ENCODE measurements around the gene CBR1.
"Not testable (repeated sequence)": the region's sequence is repeated elsewhere in the genome, so short reads cannot be mapped to it uniquely, and the experiment has no call there.

The CBR1 gene

GRCh38 chr21:36063375-36064084, 6.3 kb upstream of the CBR1 start:
- Mint-ChIP-seq H3K36me3 (peaks cover 2% of the 10 kb centered on the region), H3K9me3 (ENCODE audit: low read depth) (no peaks in the 10 kb centered on the region), H3K4me1 (ENCODE audit: low read depth) (peaks cover 13% of the 10 kb centered on the region), H3K4me3 (no peak overlapping the region), H3K27me3 (no peaks in the 10 kb centered on the region), H3K27ac (peak overlapping the region; percentile 5)

DNA sequence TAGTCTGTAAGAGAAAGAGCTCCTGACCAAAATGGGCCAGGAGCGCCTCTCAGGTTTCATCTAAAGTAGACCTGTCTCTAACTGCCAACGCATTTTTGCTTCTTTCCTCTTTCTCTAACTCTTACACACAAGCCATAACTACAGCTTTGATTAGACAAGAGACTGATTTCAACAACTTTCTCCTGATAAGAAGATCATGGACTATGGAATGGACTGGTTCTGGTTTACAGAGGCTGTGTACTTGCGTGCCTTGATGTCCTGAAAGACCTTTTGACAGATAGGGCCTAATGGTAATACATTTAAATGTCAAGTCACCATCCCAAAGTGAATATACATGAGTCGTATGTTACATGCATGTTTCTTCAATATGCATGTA, 5.8 kb upstream of the CBR1 start:
- peaks cover 6% of the 10 kb centered on the region for H3K36me3 Mint-ChIP-seq
- H3K27me3 Mint-ChIP-seq, result no peaks in the 10 kb centered on the region

GRCh38 chr21:36065497-36066036, 4.3 kb upstream of the CBR1 start:
- Mint-ChIP-seq H3K4me3 (no peak overlapping the region), H3K9me3 (ENCODE audit: low read depth) (peaks cover 9% of the 10 kb centered on the region), H3K27ac (peak overlapping the region; percentile 28), H3K36me3 (peaks cover 9% of the 10 kb centered on the region), H3K27me3 (no peaks in the 10 kb centered on the region), H3K4me1 (ENCODE audit: low read depth) (peaks cover 18% of the 10 kb centered on the region)

More for the DNA sequence above, 5.8 kb upstream of the CBR1 start:
- Mint-ChIP-seq H3K9me3 (ENCODE audit: low read depth) (peaks cover 4% of the 10 kb centered on the region), H3K27ac (no peak overlapping the region), H3K4me1 (ENCODE audit: low read depth) (peaks cover 11% of the 10 kb centered on the region), H3K4me3 (no peak overlapping the region)

GRCh38 chr21:36068748-36069398, 951 bp upstream of the CBR1 start:
- H3K27ac Mint-ChIP-seq, result peak overlapping the region; percentile 93
- peak overlapping the region; percentile 82 for H3K4me3 Mint-ChIP-seq
- H3K4me1 Mint-ChIP-seq (ENCODE audit: low read depth), result peaks cover 40% of the 10 kb centered on the region
- no peaks in the 10 kb centered on the region for H3K27me3 Mint-ChIP-seq
- H3K9me3 Mint-ChIP-seq (ENCODE audit: low read depth), result peaks cover 9% of the 10 kb centered on the region
- H3K36me3 Mint-ChIP-seq, result peaks cover 17% of the 10 kb centered on the region

- Mint-ChIP-seq H3K9me3 (ENCODE audit: low read depth) (peaks cover 9% of the 10 kb centered on the region), H3K27ac (peak overlapping the region; percentile 46), H3K4me1 (ENCODE audit: low read depth) (peaks cover 39% of the 10 kb centered on the region), H3K4me3 (peak overlapping the region; percentile 82), H3K36me3 (peaks cover 17% of the 10 kb centered on the region), H3K27me3 (no peaks in the 10 kb centered on the region)
These were observed 1.2 kb downstream of the CBR1 start for GRCh38 chr21:36070999-36071398.

DNA sequence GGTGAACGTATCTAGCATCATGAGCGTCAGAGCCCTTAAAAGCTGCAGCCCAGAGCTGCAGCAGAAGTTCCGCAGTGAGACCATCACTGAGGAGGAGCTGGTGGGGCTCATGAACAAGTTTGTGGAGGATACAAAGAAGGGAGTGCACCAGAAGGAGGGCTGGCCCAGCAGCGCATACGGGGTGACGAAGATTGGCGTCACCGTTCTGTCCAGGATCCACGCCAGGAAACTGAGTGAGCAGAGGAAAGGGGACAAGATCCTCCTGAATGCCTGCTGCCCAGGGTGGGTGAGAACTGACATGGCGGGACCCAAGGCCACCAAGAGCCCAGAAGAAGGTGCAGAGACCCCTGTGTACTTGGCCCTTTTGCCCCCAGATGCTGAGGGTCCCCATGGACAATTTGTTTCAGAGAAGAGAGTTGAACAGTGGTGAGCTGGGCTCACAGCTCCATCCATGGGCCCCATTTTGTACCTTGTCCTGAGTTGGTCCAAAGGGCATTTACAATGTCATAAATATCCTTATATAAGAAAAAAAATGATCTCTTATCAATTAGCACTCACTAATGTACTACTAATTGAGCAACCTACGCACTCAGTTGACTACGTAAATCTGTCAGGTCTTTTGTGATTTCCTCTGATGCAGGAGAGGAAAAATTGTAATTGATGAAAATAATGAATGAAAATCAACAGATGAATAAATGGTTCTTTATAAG, 2.8 kb downstream of the CBR1 start:
- H3K4me1 Mint-ChIP-seq (ENCODE audit: low read depth), result peaks cover 45% of the 10 kb centered on the region
- peak overlapping the region; percentile 82 for H3K4me3 Mint-ChIP-seq
- no peaks in the 10 kb centered on the region for H3K27me3 Mint-ChIP-seq
- H3K27ac Mint-ChIP-seq, result no peak overlapping the region
- peaks cover 9% of the 10 kb centered on the region for H3K9me3 Mint-ChIP-seq (ENCODE audit: low read depth)
- peaks cover 16% of the 10 kb centered on the region for H3K36me3 Mint-ChIP-seq

DNA sequence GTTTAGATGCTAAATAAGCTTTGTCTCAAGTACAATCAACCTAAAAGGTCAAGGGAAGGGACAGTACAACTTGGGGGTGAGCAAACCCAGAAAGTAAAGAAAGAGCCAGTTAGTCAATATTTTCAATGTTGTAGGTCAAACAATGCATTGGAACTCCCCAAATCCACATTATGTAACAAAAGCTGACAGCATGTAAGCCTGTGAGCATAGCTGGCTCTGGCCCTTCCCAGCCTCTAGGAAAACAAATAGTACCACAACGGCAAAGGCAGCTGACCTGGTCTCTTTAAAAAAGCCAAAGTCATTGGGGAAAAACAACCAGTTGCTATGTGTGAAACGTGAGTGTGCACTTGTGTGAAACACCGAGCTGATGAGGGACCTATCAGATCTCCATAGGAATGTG, 3.4 kb downstream of the CBR1 start:
- H3K27ac Mint-ChIP-seq, result no peak overlapping the region
- H3K36me3 Mint-ChIP-seq, result peaks cover 15% of the 10 kb centered on the region
- H3K9me3 Mint-ChIP-seq (ENCODE audit: low read depth), result peaks cover 9% of the 10 kb centered on the region
- no peak overlapping the region for H3K4me3 Mint-ChIP-seq
- H3K4me1 Mint-ChIP-seq (ENCODE audit: low read depth), result peaks cover 45% of the 10 kb centered on the region
- H3K27me3 Mint-ChIP-seq, result no peaks in the 10 kb centered on the region

DNA sequence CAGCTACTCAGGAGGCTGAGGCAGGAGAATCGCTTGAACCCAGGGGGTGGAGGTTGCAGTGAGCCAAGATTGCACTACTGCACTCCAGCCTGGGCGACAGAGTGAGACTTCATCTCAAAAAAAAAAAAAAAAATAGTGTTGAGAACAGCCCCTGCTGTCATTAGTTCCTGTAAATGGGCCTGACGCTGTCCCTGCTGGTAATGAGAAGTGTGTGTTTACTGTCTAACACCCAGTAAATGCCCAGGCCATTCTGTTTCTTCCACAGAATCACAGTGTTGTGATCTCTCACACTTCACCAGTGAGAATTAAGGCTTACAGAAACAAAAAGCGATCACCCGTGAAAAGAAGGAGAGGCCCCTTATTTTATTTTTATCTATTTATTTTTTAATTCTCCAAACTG, 4.1 kb downstream of the CBR1 start:
- Mint-ChIP-seq H3K36me3 (peaks cover 12% of the 10 kb centered on the region), H3K4me1 (ENCODE audit: low read depth) (peaks cover 48% of the 10 kb centered on the region)
- H3K27ac Mint-ChIP-seq; H3K4me3 Mint-ChIP-seq; H3K9me3 Mint-ChIP-seq (ENCODE audit: low read depth); H3K27me3 Mint-ChIP-seq: not testable (repeated sequence)

- Mint-ChIP-seq H3K27me3 (no peaks in the 10 kb centered on the region), H3K36me3 (peaks cover 8% of the 10 kb centered on the region), H3K4me3 (no peak overlapping the region), H3K4me1 (ENCODE audit: low read depth) (peaks cover 55% of the 10 kb centered on the region), H3K27ac (no peak overlapping the region), H3K9me3 (ENCODE audit: low read depth) (no peaks in the 10 kb centered on the region)
These were observed 5.3 kb downstream of the CBR1 start for GRCh38 chr21:36075171-36075570.

GRCh38 chr21:36075953-36076352, 6.1 kb downstream of the CBR1 start:
- Mint-ChIP-seq H3K36me3 (peaks cover 8% of the 10 kb centered on the region), H3K4me1 (ENCODE audit: low read depth) (peaks cover 47% of the 10 kb centered on the region), H3K27me3 (no peaks in the 10 kb centered on the region), H3K27ac (peak overlapping the region; percentile 35), H3K9me3 (ENCODE audit: low read depth) (no peaks in the 10 kb centered on the region), H3K4me3 (no peak overlapping the region)

DNA sequence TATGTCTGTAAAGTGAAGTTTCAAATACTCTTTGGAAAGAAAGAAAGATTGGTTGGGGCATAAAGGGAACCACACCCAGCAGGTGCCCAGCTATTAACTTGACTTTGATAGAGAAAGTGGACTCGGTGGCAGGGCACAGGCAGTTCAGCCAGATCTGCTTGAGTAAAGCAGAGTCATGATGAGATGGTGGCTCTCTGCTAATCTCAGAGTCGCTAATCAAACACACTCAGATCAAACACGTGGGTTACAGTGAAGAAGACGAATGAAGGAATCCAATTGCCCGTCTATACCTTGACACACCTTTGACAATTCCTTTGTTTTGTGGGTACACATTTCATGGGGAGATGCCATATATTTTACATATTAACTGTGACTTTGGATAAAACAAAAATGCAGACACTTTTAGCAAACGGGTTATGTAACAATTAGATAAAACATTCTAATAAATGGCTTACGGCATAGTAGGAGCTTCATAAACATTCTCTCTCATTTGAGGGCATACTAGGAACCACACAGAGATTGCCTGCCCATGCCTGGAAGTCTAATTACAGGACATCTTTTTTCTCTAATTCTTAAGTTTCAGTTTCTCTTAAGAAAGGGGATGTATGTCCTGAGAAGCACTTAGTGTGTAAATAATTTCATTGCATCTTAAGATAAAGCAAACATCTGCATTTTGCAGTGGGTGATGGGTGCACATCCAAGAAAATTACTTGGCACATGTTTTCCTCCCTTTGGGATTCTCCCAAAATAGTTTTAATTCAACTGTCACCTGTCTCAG, 7.2 kb downstream of the CBR1 start:
- H3K4me3 Mint-ChIP-seq, result no peak overlapping the region
- H3K9me3 Mint-ChIP-seq (ENCODE audit: low read depth), result no peaks in the 10 kb centered on the region
- peaks cover 3% of the 10 kb centered on the region for H3K36me3 Mint-ChIP-seq
- H3K27me3 Mint-ChIP-seq, result no peaks in the 10 kb centered on the region
- peaks cover 37% of the 10 kb centered on the region for H3K4me1 Mint-ChIP-seq (ENCODE audit: low read depth)
- H3K27ac Mint-ChIP-seq, result peak overlapping the region; percentile 17

DNA sequence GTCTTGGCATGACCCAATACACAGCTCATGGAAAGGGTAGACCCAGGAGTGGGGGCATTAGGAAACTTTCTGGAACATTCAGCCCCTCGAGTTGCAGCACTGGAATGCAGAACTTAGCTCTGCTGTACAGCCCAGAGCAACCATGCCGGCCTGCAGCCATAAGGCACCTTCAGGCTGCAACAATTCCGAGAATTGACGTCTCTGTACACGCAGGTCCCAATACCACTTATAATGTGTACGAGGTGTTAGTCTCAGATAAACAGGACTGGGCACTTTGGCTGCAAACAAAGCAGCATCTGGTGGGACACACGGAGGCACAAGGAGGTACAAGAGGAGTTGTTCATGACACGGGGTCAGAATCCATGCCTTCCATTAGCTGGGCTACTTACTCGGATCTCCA, 7.9 kb downstream of the CBR1 start:
- Mint-ChIP-seq H3K4me3 (no peak overlapping the region), H3K36me3 (no peaks in the 10 kb centered on the region), H3K9me3 (ENCODE audit: low read depth) (no peaks in the 10 kb centered on the region), H3K27me3 (no peaks in the 10 kb centered on the region), H3K4me1 (ENCODE audit: low read depth) (peaks cover 33% of the 10 kb centered on the region), H3K27ac (no peak overlapping the region)

DNA sequence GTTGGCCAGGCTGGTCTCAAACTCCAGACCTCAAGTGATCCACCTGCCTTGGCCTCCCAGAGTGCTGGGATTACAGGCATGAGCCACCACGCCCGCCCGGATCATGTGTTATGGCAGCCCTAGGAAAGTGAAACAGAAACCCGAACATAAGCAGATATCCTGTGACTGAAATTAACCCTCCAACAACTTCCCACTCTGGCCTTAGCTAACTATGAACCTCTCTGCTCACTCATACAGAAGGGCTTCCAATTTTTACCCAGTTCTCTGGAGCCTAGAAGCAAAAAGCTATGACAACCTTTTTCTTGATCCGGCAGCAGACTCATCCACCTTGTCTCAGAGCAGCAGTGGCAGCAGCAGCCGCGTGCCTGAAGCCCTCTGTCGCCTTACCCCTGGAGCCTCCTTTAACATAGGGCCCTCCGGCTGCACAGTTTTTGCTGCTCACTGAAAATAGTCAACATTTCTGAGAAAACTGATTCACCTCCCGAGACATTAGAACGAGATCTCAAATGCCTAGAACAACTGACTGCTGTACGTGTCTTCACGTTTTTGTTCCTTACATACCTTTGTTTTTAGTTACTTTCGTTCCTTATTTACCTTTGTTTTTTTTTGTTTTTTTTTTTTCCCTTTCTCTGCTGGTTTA, 9.3 kb downstream of the CBR1 start:
- H3K27me3 Mint-ChIP-seq, result no peaks in the 10 kb centered on the region
- no peaks in the 10 kb centered on the region for H3K36me3 Mint-ChIP-seq
- no peaks in the 10 kb centered on the region for H3K9me3 Mint-ChIP-seq (ENCODE audit: low read depth)
- peak overlapping the region; percentile 77 for H3K4me3 Mint-ChIP-seq
- peaks cover 26% of the 10 kb centered on the region for H3K4me1 Mint-ChIP-seq (ENCODE audit: low read depth)
- peak overlapping the region; percentile 94 for H3K27ac Mint-ChIP-seq

DNA sequence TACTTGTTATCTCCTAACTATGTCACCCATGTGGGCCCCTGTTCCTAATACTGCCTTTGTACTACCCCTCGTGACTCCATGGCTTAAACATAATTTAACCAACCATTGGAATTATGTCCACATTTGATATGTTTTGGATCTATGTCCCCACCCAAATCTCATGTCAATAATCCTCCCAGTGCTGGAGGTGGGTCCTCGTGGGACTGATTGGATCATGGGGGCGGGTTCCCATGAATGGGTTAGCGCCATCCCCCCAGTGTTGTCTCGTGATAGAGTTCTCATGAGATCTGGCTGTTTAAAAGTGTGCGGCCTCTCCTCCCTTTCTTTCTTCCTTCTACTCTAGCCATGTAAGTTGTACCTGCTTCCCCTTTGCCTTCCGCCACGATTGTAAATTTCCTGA, 9.8 kb downstream of the CBR1 start:
- H3K9me3 Mint-ChIP-seq (ENCODE audit: low read depth), result no peaks in the 10 kb centered on the region
- peak overlapping the region; percentile 77 for H3K4me3 Mint-ChIP-seq
- no peaks in the 10 kb centered on the region for H3K27me3 Mint-ChIP-seq
- no peaks in the 10 kb centered on the region for H3K36me3 Mint-ChIP-seq
- H3K4me1 Mint-ChIP-seq (ENCODE audit: low read depth), result peaks cover 26% of the 10 kb centered on the region
- H3K27ac Mint-ChIP-seq, result peak overlapping the region; percentile 94

Data from activated naive CD8-positive, alpha-beta T cell (primary cell).